Measurements from ENCODE around the gene LRRC74A. TPM values are rescaled to one million over a fixed set of nuclear protein-coding genes. Genes with fewer than 3 reads are reported as not detected.

LRRC74A gene
- total RNA-seq, 4 donors from 2014 or later = not detected

DNA sequence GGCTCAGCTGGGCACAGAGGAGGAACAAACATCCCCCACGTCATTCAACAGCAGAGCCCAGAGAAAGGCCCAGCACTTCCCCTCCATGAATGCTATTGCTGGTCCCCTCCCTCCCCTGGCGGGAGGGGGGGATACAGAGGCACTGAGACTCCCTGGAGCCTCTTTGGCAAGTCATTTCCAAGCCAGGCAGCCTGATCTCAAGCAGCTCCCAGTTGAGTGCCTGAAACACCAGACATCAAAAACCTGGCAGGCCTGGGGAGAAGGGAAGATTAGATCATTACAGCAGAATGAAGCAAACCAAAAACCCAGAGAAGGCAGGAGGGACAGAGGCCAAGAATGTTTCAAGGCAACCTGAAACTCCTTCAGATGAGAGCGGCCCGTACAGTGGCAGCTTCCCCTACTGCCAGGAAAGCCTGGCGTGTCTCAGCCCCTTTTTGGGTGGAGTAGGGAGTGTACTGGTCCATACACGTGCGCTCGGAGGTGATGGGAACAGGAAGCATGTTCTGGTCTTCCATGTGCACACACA lies 92.1 kb downstream of the LRRC74A start:
- Histone ChIP-seq H3K9me3 (no peaks in the 10 kb centered on the region), H3K27ac (peak overlapping the region; percentile 98), H3K4me3 (peak overlapping the region; percentile 23), H3K27me3 (no peaks in the 10 kb centered on the region), H3K4me1 (peaks cover 80% of the 10 kb centered on the region), H3K36me3 (no peaks in the 10 kb centered on the region)
- TF ChIP-seq EP300 (IDR thresholded peaks at IDR 0.05) (no peak), POLR2AphosphoS5 (IDR thresholded peaks at IDR 0.05) (peak in 1 of 3 donors; percentile 6)
- DNase-seq (ENCODE audit: low spot score in 2 of 2) = peak; percentile 86 to 87
- WGBS = 5% methylated on average over 6 of the region's 8 CpGs

DNA sequence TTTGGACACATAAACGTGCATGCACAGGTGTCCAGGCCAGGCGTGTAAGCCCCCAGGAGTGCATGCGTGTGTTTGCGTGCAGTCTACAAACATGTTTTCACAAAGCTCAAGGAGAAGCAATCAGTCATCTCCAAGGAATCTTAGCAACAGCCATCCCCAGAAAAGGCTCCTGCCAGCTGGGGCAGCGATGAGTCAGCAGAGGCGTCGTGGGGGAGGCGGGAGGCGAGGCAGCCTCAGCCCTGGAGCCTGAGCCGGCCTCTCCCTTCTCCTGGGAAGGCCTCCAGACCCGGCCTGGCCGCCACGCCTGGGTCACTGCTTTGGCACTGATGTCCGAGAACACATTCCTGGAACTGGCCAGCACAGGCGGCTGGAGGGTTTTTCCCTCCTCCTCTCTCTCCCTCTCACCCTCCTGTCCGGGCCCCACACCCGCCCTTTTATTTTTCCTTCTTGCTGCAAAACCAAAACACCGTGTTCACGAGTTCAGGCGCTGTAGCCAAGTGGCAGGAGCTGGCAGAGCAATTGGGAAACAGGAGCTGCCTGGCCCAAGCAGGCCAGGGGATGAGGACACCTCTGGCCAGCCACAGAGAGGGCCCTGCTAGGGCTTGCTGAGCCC lies 92.7 kb downstream of the LRRC74A start:
- Histone ChIP-seq H3K9me3 (no peaks in the 10 kb centered on the region), H3K4me3 (peak overlapping the region; percentile 23), H3K27ac (peak overlapping the region; percentile 98), H3K36me3 (no peaks in the 10 kb centered on the region), H3K27me3 (no peaks in the 10 kb centered on the region), H3K4me1 (peaks cover 74% of the 10 kb centered on the region)
- peak; percentile 57 to 85 (median 73) for TF ChIP-seq POLR2AphosphoS5 (IDR thresholded peaks at IDR 0.05)
- TF ChIP-seq, protein P1, sequence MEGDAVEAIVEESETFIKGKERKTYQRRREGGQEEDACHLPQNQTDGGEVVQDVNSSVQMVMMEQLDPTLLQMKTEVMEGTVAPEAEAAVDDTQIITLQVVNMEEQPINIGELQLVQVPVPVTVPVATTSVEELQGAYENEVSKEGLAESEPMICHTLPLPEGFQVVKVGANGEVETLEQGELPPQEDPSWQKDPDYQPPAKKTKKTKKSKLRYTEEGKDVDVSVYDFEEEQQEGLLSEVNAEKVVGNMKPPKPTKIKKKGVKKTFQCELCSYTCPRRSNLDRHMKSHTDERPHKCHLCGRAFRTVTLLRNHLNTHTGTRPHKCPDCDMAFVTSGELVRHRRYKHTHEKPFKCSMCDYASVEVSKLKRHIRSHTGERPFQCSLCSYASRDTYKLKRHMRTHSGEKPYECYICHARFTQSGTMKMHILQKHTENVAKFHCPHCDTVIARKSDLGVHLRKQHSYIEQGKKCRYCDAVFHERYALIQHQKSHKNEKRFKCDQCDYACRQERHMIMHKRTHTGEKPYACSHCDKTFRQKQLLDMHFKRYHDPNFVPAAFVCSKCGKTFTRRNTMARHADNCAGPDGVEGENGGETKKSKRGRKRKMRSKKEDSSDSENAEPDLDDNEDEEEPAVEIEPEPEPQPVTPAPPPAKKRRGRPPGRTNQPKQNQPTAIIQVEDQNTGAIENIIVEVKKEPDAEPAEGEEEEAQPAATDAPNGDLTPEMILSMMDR (IDR thresholded peaks at IDR 0.05) = no peak
- peak; percentile 8 for TF ChIP-seq EP300 (IDR thresholded peaks at IDR 0.05)
- 2% methylated on average over 16 of the region's 20 CpGs for WGBS
- peak; percentile 96 for DNase-seq (ENCODE audit: low spot score in 2 of 2)

Other genes with a start within 250 kb of the LRRC74A start
- 1 to 10 TPM in 3 of 4 donors, under 1 TPM in 1; 0.68 to 5.8 (median 4.1) TPM for gene VASH1, start 64.9 kb upstream of the LRRC74A start, total RNA-seq
- gene ANGEL1, start 13.5 kb upstream of the LRRC74A start, total RNA-seq = 10 to 100 TPM; 17.1 to 25.8 (median 21.9) TPM
- gene IRF2BPL, start 202.3 kb downstream of the LRRC74A start, total RNA-seq = 10 to 100 TPM; 44.7 to 72.7 (median 65.6) TPM